ENCODE results near the gene ADRA2C.

Gene ADRA2C

DNA sequence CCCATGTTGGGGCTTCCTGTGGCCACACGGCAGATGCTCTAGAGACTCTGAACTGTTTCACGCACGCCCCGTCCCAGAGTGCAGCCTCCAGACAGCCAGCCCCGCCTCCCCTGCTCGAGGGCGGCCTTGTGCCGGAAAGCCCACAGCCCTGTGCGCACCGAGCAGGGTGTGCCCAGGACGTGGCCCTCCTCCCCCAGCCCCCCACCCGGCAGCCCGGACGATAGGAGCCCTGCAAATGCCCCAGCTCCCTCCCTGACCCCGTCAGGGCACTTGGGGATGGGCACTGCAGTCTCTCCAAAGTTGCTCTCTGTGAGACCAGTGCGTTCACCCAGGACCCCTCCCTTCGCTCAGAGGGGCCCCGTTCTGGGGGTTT is 37.3 kb downstream of the ADRA2C start:
- no peak overlapping the region for H3K4me3 ChIP-seq (ENCODE audit: low read depth, low read length, poor library complexity, severe bottlenecking)
- no peak overlapping the region for H3K4me2 ChIP-seq (ENCODE audit: low read length)
- H3K9me2 ChIP-seq (ENCODE audit: low read depth, low read length), result no peaks in the 10 kb centered on the region
- H3K79me2 ChIP-seq (ENCODE audit: insufficient read depth, low read length), result no peaks in the 10 kb centered on the region
- no peaks in the 10 kb centered on the region for H3K4me1 ChIP-seq (ENCODE audit: insufficient read depth, low read length, severe bottlenecking)
- H3F3A ChIP-seq (ENCODE audit: insufficient read depth, low read length), result no peaks in the 10 kb centered on the region
- no peaks in the 10 kb centered on the region for H3K36me3 ChIP-seq (ENCODE audit: insufficient read depth, low read length)
- no peak overlapping the region for H2AFZ ChIP-seq (ENCODE audit: low read length)
- H3K27ac ChIP-seq (ENCODE audit: low read depth, low read length, poor library complexity, severe bottlenecking), result no peak overlapping the region
- no peaks in the 10 kb centered on the region for H3K27me3 ChIP-seq (ENCODE audit: insufficient read depth, low read length)
- no peak overlapping the region for H3K9ac ChIP-seq (ENCODE audit: low read length)
- no peaks in the 10 kb centered on the region for H3K9me3 ChIP-seq (ENCODE audit: low read length)
- TF ChIP-seq EZH2 (IDR thresholded peaks at IDR 0.05; ENCODE audit: borderline replicate concordance, low read length), result no peak
- TF ChIP-seq, protein P1, sequence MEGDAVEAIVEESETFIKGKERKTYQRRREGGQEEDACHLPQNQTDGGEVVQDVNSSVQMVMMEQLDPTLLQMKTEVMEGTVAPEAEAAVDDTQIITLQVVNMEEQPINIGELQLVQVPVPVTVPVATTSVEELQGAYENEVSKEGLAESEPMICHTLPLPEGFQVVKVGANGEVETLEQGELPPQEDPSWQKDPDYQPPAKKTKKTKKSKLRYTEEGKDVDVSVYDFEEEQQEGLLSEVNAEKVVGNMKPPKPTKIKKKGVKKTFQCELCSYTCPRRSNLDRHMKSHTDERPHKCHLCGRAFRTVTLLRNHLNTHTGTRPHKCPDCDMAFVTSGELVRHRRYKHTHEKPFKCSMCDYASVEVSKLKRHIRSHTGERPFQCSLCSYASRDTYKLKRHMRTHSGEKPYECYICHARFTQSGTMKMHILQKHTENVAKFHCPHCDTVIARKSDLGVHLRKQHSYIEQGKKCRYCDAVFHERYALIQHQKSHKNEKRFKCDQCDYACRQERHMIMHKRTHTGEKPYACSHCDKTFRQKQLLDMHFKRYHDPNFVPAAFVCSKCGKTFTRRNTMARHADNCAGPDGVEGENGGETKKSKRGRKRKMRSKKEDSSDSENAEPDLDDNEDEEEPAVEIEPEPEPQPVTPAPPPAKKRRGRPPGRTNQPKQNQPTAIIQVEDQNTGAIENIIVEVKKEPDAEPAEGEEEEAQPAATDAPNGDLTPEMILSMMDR (IDR thresholded peaks at IDR 0.05; ENCODE audit: low read length), result no peak
- no peaks in the 10 kb centered on the region for H4K20me1 ChIP-seq (ENCODE audit: insufficient read depth, low read length)

DNA sequence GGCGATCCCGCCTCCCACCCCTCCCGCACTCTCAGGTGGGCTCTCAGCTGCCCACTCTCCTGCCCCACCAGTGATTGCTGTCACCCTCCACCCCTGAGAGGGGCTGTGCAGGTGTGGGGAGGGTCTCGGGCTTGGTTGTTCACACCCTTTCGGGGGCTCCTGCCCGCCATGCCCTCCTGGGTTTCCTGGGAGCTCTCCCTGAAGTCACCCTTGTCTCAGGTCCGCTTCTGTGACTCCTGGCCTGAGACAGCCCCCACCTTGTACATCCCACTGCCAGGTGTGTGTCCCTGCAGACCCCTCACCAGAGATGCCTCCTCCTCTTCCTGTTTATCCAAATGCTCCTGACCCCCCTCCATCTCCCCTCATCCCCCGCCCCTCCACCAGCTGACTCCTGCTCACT is 37.8 kb downstream of the ADRA2C start:
- H3K27ac ChIP-seq (ENCODE audit: low read depth, low read length, poor library complexity, severe bottlenecking), result no peak overlapping the region
- H3F3A ChIP-seq (ENCODE audit: insufficient read depth, low read length), result no peaks in the 10 kb centered on the region
- no peak overlapping the region for H3K9ac ChIP-seq (ENCODE audit: low read length)
- H3K4me3 ChIP-seq (ENCODE audit: low read depth, low read length, poor library complexity, severe bottlenecking), result no peak overlapping the region
- TF ChIP-seq EZH2 (IDR thresholded peaks at IDR 0.05; ENCODE audit: borderline replicate concordance, low read length), result no peak
- TF ChIP-seq, protein P1 (IDR thresholded peaks at IDR 0.05; ENCODE audit: low read length), result no peak
- H4K20me1 ChIP-seq (ENCODE audit: insufficient read depth, low read length), result no peaks in the 10 kb centered on the region
- no peak overlapping the region for H2AFZ ChIP-seq (ENCODE audit: low read length)
- no peaks in the 10 kb centered on the region for H3K36me3 ChIP-seq (ENCODE audit: insufficient read depth, low read length)
- H3K9me2 ChIP-seq (ENCODE audit: low read depth, low read length), result no peaks in the 10 kb centered on the region
- H3K79me2 ChIP-seq (ENCODE audit: insufficient read depth, low read length), result no peaks in the 10 kb centered on the region
- no peaks in the 10 kb centered on the region for H3K4me1 ChIP-seq (ENCODE audit: insufficient read depth, low read length, severe bottlenecking)
- H3K27me3 ChIP-seq (ENCODE audit: insufficient read depth, low read length), result no peaks in the 10 kb centered on the region
- H3K4me2 ChIP-seq (ENCODE audit: low read length), result no peak overlapping the region
- no peaks in the 10 kb centered on the region for H3K9me3 ChIP-seq (ENCODE audit: low read length)

DNA sequence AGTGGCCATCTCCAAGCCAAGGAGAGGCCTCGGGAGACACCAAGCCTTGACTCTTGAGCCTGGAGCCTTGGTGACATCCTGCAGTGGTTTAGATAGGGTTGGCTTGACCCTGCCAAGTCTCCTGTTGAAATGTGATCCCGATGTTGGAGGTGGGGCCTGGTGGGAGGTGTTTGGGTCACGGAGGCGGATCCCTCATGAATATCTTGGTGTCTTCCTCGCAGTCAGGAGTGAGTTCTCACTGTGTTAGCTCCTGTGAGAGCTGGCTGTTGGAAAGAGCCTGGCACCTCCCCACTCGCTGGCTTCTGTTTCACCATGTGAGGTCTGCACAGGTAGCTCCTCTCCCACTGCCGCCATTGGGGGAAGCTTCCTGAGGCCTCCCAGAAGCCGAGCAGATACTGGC is 38.8 kb downstream of the ADRA2C start:
- H3K9me3 ChIP-seq (ENCODE audit: low read length), result no peaks in the 10 kb centered on the region
- no peak overlapping the region for H3K4me3 ChIP-seq (ENCODE audit: low read depth, low read length, poor library complexity, severe bottlenecking)
- H3K79me2 ChIP-seq (ENCODE audit: insufficient read depth, low read length), result no peaks in the 10 kb centered on the region
- no peaks in the 10 kb centered on the region for H4K20me1 ChIP-seq (ENCODE audit: insufficient read depth, low read length)
- H3K9me2 ChIP-seq (ENCODE audit: low read depth, low read length), result no peaks in the 10 kb centered on the region
- H2AFZ ChIP-seq (ENCODE audit: low read length), result no peak overlapping the region
- H3K36me3 ChIP-seq (ENCODE audit: insufficient read depth, low read length), result no peaks in the 10 kb centered on the region
- no peak overlapping the region for H3K4me2 ChIP-seq (ENCODE audit: low read length)
- H3K27me3 ChIP-seq (ENCODE audit: insufficient read depth, low read length), result no peaks in the 10 kb centered on the region
- no peak for TF ChIP-seq EZH2 (IDR thresholded peaks at IDR 0.05; ENCODE audit: borderline replicate concordance, low read length)
- TF ChIP-seq, protein P1 (IDR thresholded peaks at IDR 0.05; ENCODE audit: low read length), result no peak
- no peaks in the 10 kb centered on the region for H3F3A ChIP-seq (ENCODE audit: insufficient read depth, low read length)
- H3K4me1 ChIP-seq (ENCODE audit: insufficient read depth, low read length, severe bottlenecking), result no peaks in the 10 kb centered on the region
- no peak overlapping the region for H3K9ac ChIP-seq (ENCODE audit: low read length)
- H3K27ac ChIP-seq (ENCODE audit: low read depth, low read length, poor library complexity, severe bottlenecking), result no peak overlapping the region

All from OCI-LY1 (cell line).